B cell (primary cell): ENCODE data around the gene PCSK6. TPM values are rescaled to one million over a fixed set of nuclear protein-coding genes. Genes with fewer than 3 reads are reported as not detected.

Experiments used
- ATAC-seq: fragments of 200-7000 bp; cut with Tn5 transposase; one replicate; pipeline ENCODE4 v1.10.0; 2021; ENCODE audit warnings: low read depth, mild to moderate bottlenecking, moderate number of reproducible peaks, moderate library complexity
- CTCF ChIA-PET: fragments of 350-600 bp; sonication (Branson Sonifier 250); formaldehyde crosslinking; loops from one replicate; lab custom pipeline; 2021; ENCODE audit warnings: antibody characterized with exemption, inconsistent platforms; lab: Charles Lee
- POLR2A ChIA-PET: fragments of 350-600 bp; sonication (Branson Sonifier 250); formaldehyde crosslinking; loops from one replicate; lab custom pipeline; 2021; ENCODE audit warnings: antibody characterized with exemption; lab: Charles Lee
- DNase-seq: peaks from one replicate; pipeline ENCODE4 v3.0.0; 2013
- H2AFZ ChIP-seq: 2 replicates; pipeline ENCODE4 v1.6.1; 2012; ENCODE audit warnings: mild to moderate bottlenecking, low read depth, low read length; ENCODE audit not compliant: insufficient read depth, poor library complexity, severe bottlenecking
- H3K27ac ChIP-seq, 2 donors: 1 replicate in 1 of 2; 2 replicates in 1 of 2; pipeline ENCODE4 v1.5.1; 2012 to 2013; ENCODE audit warnings: low read length in 2 of 2, mild to moderate bottlenecking in 2 of 2, moderate library complexity in 1 of 2
- H3K27me3 ChIP-seq, 4 experiments: fragments of 200-600 bp in 1 of 4; sonication (generic) in 1 of 4; replicated peaks in 1 of 4; 1 replicate in 2 of 4; 2 replicates in 2 of 4; pipeline versions ENCODE4 v1.6.1 to v1.7.0; 2013 to 2016; ENCODE audit warnings: low read length in 3 of 4, mild to moderate bottlenecking in 2 of 4, mixed read lengths in 1 of 4, moderate library complexity in 1 of 4; ENCODE audit not compliant: insufficient read depth in 4 of 4, control insufficient read depth in 3 of 4; ENCODE audit errors: control extremely low read depth in 1 of 4
- H3K36me3 ChIP-seq, 2 experiments: replicated peaks in 1 of 2; 1 replicate in 1 of 2; 2 replicates in 1 of 2; pipeline versions ENCODE4 v1.6.1 to v1.7.1; 2013; ENCODE audit warnings: low read length in 1 of 2; ENCODE audit not compliant: insufficient read depth in 2 of 2, control insufficient read depth in 1 of 2; ENCODE audit errors: control extremely low read depth in 1 of 2, extremely low read depth in 1 of 2
- H3K4me1 ChIP-seq, 2 donors: fragments of 200-600 bp in 1 of 2; sonication (generic) in 1 of 2; 1 replicate in 1 of 2; 2 replicates in 1 of 2; pipeline versions ENCODE4 v1.5.1 to v1.6.1; 2013 to 2017; ENCODE audit warnings: low read length in 2 of 2; ENCODE audit not compliant: control insufficient read depth in 2 of 2, insufficient read depth in 2 of 2
- H3K4me2 ChIP-seq: replicated peaks from 2 replicates; pipeline ENCODE3; 2012; ENCODE audit warnings: mild to moderate bottlenecking, low read depth, low read length; ENCODE audit not compliant: poor library complexity, severe bottlenecking
- H3K4me3 ChIP-seq, 5 experiments: fragments of 200-600 bp in 1 of 5; sonication (generic) in 1 of 5; 1 replicate in 3 of 5; 2 replicates in 2 of 5; pipeline versions ENCODE4 v1.5.1 to v1.7.0; 2011 to 2016; ENCODE audit warnings: low read length in 4 of 5, mild to moderate bottlenecking in 4 of 5, low read depth in 2 of 5, control low read depth in 1 of 5, moderate library complexity in 1 of 5; ENCODE audit not compliant: insufficient read depth in 1 of 5; ENCODE audit errors: control extremely low read depth in 1 of 5, extremely low read depth in 1 of 5
- H3K79me2 ChIP-seq: fragments of 200-600 bp; sonication (generic); one replicate; pipeline ENCODE4 v1.6.0; 2016; ENCODE audit warnings: low read length; ENCODE audit not compliant: control insufficient read depth, insufficient read depth
- H3K9ac ChIP-seq: fragments of 200-600 bp; sonication (generic); 2 replicates; pipeline ENCODE4 v1.6.1; 2017; ENCODE audit warnings: mild to moderate bottlenecking, low read length, moderate library complexity
- H3K9me3 ChIP-seq, 3 donors: one replicate each; pipeline versions ENCODE4 v1.6.1 to v1.7.1; 2013; ENCODE audit warnings: low read length in 2 of 3; ENCODE audit not compliant: control insufficient read depth in 2 of 3, insufficient read depth in 1 of 3; ENCODE audit errors: control extremely low read depth in 1 of 3
- H4K20me1 ChIP-seq: 2 replicates; pipeline ENCODE4 v1.6.0; 2012; ENCODE audit warnings: mild to moderate bottlenecking, low read length; ENCODE audit not compliant: insufficient read depth, control insufficient read depth, poor library complexity, severe bottlenecking
- H3K27ac Mint-ChIP-seq: one replicate; pipeline ENCODE4 v1.8.0; 2021; ENCODE audit warnings: mixed read lengths
- H3K27me3 Mint-ChIP-seq: one replicate; pipeline ENCODE4 v1.8.0; 2021; ENCODE audit warnings: mixed read lengths
- H3K4me1 Mint-ChIP-seq: one replicate; pipeline ENCODE4 v1.8.0; 2021; ENCODE audit warnings: mixed read lengths
- H3K4me3 Mint-ChIP-seq: one replicate; pipeline ENCODE4 v1.8.0; 2021; ENCODE audit warnings: mixed read lengths
- H3K9me3 Mint-ChIP-seq: one replicate; pipeline ENCODE4 v1.8.0; 2022; ENCODE audit warnings: mixed read lengths; ENCODE audit not compliant: insufficient read depth
- EZH2 ChIP-seq: IDR thresholded peaks from 2 replicates; pipeline ENCODE4 v1.6.1; 2012; ENCODE audit warnings: borderline replicate concordance, low read depth, mild to moderate bottlenecking, moderate library complexity, low read length; ENCODE audit not compliant: insufficient read depth, poor library complexity, severe bottlenecking
- WGBS: methylation state at CpG from one replicate; pipeline ENCODE4 v1.1.5; 2013; ENCODE audit warnings: missing lambda C conversion rate; ENCODE audit not compliant: insufficient coverage; 5-methylcytosine and 5-hydroxymethylcytosine counted together
- intact Hi-C: fragments of 100-400 bp; cut with micrococcal nuclease; formaldehyde crosslinking; loops from one replicate; pipeline ENCODE4 v1.10.0; 2022
- polyA plus RNA-seq: library from polyadenylated mRNA; depleted of rRNA; stranded (reverse); fragments of >200 nt; gene quantifications from 2 replicates; pipeline ENCODE4 v1.2.3, GENCODE V29; 2012
- total RNA-seq, 2 donors: library from RNA; stranded (reverse); fragments of 120-200 nt in 1 of 2; gene quantifications; 1 replicate in 1 of 2; 2 replicates in 1 of 2; pipeline versions ENCODE4 v1.2.3 to v1.2.4, GENCODE V29; 2013 to 2022
- TF ChIP-seq, protein P1 (sequence below): fragments of 200-600 bp; IDR thresholded peaks from one replicate; pipeline ENCODE4 v1.8.0; 2022; ENCODE audit warnings: antibody characterized with exemption, mild to moderate bottlenecking

PCSK6 gene
- total and polyA plus RNA-seq, 2 donors (not counting 1 experiment from before 2014, with no cell fraction given) = 0.66 to 1.6 TPM

DNA sequence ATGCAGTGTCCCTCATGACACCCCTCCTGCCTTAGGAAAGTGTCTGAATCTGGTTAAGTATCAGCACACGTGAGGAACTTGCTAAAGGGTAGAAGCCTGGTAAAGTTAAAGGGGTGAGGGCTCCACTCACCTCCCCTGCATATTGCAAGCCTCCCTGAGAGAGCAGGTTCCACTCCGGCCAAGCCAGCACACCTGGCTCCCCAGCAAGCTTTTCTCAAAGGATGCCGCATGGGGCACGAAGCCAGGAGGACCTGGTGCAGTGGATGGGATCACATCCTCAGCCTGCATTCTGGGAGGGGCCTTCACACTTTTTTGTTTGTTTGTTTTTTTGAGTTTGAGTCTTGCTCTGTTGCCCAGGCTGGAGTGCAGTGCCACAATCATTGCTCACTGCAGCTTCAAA is 79.9 kb downstream of the PCSK6 start:
- Mint-ChIP-seq H3K4me3 (no peak overlapping the region), H3K27me3 (peaks cover 3% of the 10 kb centered on the region), H3K9me3 (no peaks in the 10 kb centered on the region), H3K27ac (no peak overlapping the region), H3K4me1 (peaks cover 62% of the 10 kb centered on the region)
- H3K79me2 ChIP-seq = no peaks in the 10 kb centered on the region
- TF ChIP-seq, protein P1, sequence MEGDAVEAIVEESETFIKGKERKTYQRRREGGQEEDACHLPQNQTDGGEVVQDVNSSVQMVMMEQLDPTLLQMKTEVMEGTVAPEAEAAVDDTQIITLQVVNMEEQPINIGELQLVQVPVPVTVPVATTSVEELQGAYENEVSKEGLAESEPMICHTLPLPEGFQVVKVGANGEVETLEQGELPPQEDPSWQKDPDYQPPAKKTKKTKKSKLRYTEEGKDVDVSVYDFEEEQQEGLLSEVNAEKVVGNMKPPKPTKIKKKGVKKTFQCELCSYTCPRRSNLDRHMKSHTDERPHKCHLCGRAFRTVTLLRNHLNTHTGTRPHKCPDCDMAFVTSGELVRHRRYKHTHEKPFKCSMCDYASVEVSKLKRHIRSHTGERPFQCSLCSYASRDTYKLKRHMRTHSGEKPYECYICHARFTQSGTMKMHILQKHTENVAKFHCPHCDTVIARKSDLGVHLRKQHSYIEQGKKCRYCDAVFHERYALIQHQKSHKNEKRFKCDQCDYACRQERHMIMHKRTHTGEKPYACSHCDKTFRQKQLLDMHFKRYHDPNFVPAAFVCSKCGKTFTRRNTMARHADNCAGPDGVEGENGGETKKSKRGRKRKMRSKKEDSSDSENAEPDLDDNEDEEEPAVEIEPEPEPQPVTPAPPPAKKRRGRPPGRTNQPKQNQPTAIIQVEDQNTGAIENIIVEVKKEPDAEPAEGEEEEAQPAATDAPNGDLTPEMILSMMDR = no peak
- no peak for TF ChIP-seq EZH2
- H4K20me1 ChIP-seq = no peaks in the 10 kb centered on the region
- peaks cover 0 to 4% (median 0%) of the 10 kb centered on the region in 4 experiments for H3K27me3 ChIP-seq
- WGBS = 94% methylated on average over 3 of the region's 4 CpGs
- no peak overlapping the region for H2AFZ ChIP-seq
- POLR2A ChIA-PET = no interaction called here
- peaks cover 0 to 4% (median 0%) of the 10 kb centered on the region in 3 donors for H3K9me3 ChIP-seq
- peaks cover 34 to 41% of the 10 kb centered on the region in 2 donors for H3K4me1 ChIP-seq
- H3K27ac ChIP-seq = no peak overlapping the region
- H3K9ac ChIP-seq = no peak overlapping the region
- H3K36me3 ChIP-seq = no peaks in the 10 kb centered on the region
- no peak overlapping the region for H3K4me3 ChIP-seq
- intact Hi-C loops = no loop called here
- CTCF ChIA-PET = no interaction called here
- DNase-seq = no peak
- ATAC-seq = no peak
- no peak overlapping the region for H3K4me2 ChIP-seq

DNA sequence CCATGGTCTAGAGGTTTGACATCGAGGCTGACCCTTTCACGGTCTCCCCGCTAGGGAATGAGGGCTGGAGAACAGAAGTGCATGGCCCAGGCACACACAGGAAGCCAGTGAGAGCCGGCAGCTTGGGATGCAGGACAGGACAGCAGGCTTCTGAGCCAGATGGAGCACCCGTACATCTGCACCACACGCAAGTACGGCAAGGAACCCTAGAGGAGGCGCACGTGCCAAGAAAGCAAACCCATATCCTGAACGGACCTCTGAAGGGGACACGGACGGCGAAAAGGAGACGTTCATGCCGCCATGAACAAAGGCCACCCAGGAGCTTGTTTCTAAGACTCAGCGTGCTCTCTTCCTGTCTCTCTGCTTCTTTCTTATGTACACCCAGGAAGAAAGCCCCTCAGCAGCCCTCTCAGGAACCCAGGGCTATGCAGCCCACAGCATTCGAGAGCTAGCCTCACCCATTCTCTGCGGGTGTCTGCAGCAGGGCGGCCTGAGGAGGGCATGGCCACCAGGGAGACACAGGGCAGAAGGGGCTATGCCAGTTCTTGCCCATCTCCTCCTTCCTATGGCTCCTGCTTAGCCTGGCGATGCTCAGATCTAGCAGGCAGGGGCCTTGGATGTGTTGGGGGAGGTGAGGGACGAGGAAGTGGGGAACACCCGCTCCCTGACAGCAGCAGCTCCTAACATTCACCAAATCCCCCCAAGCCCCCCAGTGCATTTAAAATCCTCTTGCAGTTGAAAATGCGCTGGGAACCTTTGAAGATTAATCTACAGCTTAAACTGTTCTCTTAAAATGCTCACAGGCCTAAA is 81.3 kb downstream of the PCSK6 start:
- ChIA-PET POLR2A (no interaction called here), CTCF (interaction anchor here (0.8 to 0.9 kb wide), 2 partner anchors 119 to 234 kb away, joined by 3 read pairs; no protein-coding TSS in a partner anchor)
- H3K27ac Mint-ChIP-seq = no peak overlapping the region

More for the DNA sequence above, 81.3 kb downstream of the PCSK6 start:
- H3K27me3 Mint-ChIP-seq = peaks cover 4% of the 10 kb centered on the region
- WGBS = 90% methylated on average over 20 of the region's 23 CpGs
- no peak overlapping the region for H2AFZ ChIP-seq
- no peaks in the 10 kb centered on the region for H3K79me2 ChIP-seq
- H3K4me2 ChIP-seq = peak overlapping the region; percentile 58
- H3K4me3 ChIP-seq = no peak overlapping the region
- intact Hi-C loops = no loop called here
- peaks cover 34 to 41% of the 10 kb centered on the region in 2 donors for H3K4me1 ChIP-seq
- H3K36me3 ChIP-seq = no peaks in the 10 kb centered on the region
- ATAC-seq (no peak), DNase-seq (no peak)
- H3K9ac ChIP-seq = no peak overlapping the region
- no peaks in the 10 kb centered on the region for H3K9me3 Mint-ChIP-seq
- peaks cover 0 to 4% (median 0%) of the 10 kb centered on the region in 3 donors for H3K9me3 ChIP-seq
- no peaks in the 10 kb centered on the region for H4K20me1 ChIP-seq
- no peak for TF ChIP-seq EZH2
- TF ChIP-seq, protein P1 = no peak
- H3K27me3 ChIP-seq = peaks cover 0 to 4% (median 0%) of the 10 kb centered on the region in 4 experiments
- peak overlapping the region; percentile 54 for H3K4me3 Mint-ChIP-seq
- peaks cover 62% of the 10 kb centered on the region for H3K4me1 Mint-ChIP-seq
- no peak overlapping the region for H3K27ac ChIP-seq
